ENCODE measurements around the gene SLC38A8.

Gene SLC38A8

GRCh38 chr16:83994087-83994486 lies 48.5 kb downstream of the SLC38A8 start:
- DNase-seq: peak; percentile 83 to 89

- no peak for DNase-seq
Measured at GRCh38 chr16:83992624-83993023, 50.0 kb downstream of the SLC38A8 start.

- no peak for DNase-seq
Measured at GRCh38 chr16:83990492-83990891, 52.1 kb downstream of the SLC38A8 start.

DNA sequence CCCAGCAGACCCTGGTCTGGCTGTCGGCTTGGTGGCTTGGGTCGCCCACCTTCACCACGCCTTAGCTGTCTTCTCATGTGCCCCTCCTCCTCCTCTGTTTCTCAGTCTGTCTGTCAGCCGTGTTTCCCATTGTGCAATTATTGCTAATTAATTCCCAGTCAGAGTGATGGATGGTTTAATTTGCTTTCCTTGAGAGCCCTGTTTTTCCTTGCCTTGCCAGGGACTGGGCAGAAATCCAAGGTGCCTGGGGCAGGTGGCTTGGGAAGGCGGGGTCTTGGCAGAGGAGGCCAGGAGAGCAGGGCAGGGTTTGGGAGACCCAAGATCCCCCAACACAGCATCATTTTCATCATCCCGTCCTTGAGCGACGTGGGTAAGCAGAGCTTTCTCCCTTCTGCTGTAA lies 53.3 kb downstream of the SLC38A8 start:
- no peak for DNase-seq

DNA sequence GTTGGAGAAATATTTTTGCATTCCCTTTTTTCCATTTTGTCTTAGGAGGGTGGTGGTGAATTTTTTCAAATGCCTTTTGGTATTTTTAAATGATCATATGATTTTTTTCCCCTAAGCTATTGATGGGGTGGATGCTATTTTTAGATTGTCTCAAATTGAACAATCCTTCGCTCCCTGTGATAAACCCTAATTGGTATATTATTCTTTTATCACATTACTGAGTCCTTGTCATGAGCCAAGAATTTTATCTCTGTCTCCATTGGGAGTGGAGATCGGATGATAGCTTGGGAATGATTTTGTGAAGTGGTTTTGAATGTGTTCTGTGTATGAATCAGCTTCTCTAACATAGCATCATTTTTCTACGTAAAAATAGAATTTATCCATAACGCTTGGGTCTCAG lies 59.1 kb downstream of the SLC38A8 start:
- DNase-seq: no peak

GRCh38 chr16:83981799-83982198 lies 60.8 kb downstream of the SLC38A8 start:
- no peak for DNase-seq

GRCh38 chr16:83980794-83981193 lies 61.8 kb downstream of the SLC38A8 start:
- no peak for DNase-seq

DNA sequence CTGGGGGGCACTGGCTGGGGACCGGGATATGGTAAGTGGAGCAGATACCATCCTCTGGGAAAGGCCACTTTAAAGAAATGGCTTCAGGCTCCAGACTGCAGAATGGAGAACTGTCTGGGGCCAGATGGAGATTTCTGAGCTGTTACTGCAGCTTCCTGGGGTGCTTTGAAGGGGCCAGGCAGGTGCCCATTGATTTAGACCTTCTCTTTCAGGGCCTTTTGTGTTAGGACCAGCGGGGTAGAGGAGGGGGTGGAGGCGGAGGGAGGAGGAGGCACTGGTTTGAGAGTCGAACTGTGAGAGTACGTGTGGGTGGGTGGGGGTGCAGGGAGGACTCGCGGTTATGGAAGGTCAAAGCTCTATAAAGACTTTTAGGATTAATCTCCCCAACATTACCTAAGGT lies 63.2 kb downstream of the SLC38A8 start:
- DNase-seq: no peak

GRCh38 chr16:83978401-83978904 lies 64.1 kb downstream of the SLC38A8 start:
- no peak for DNase-seq

DNA sequence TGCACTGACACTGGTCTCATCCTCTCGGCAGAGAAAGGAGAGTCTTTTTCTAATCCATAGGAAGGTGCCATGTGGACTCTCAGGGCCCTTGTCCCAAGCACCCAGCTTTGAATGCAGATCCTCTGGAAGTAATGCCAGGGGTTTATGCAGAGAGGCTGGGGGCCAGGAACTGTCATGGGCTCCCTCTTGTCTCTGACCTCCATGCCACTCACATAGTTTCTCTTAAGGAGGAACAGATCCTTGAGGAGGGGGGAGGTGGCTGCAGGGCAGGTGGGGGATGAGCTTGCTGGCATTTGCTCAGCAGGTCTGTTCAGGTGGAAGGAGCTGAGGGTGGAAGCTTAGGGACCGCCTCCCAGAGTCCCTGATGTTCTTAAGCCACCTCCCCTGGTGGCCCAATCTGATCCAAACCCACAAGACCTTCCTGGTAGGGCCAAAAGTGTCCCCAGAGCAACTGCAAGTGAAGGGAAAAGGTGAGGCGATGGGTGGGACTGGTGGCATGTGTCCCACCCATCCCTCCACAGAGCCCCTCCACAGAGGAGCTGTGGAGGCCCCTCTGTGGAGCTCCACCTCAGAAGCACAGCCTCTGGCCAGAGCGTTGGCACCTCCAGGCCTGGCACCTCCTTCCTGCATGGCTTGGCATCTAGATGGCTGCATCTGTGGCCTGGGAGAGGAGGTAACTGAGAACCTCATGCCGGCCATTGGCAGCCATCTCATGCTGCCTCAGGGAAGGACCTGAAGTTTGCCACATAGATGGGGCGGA lies 65.4 kb downstream of the SLC38A8 start:
- DNase-seq: no peak

DNA sequence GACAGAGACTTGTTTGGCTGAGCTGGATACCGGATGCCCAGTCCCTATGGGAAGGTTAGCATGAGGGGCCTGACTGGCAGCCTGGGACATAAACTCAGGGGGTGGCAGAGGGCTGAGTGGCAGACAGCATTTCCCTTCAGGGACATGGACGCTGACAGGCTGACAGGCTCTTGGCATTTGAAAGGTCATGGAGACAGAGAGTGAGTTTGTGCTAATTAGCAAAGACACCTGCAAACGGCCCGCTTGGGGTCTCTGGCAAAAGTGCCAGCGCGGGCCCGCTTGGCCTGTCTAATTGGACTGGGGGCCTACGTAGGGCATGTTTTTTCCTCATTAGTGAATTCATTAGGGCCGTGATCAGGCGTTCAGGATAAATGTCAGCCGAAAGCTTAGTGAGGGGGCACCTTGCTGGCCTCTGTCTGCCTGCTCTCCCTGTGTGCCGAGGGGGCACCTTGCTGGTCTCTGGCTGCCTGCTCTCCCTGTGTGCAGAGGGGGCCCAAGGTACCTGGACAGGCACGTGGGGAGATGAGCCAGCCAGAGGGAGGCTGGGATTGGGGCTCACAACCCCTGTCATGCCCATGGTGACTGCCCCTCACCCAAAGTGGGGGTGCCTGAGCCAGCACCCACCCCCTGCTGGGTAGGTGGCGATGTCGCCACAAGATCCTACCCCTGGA lies 66.9 kb downstream of the SLC38A8 start:
- DNase-seq: no peak

GRCh38 chr16:83974475-83974874 lies 68.1 kb downstream of the SLC38A8 start:
- DNase-seq: no peak

GRCh38 chr16:83973581-83974385 lies 68.8 kb downstream of the SLC38A8 start:
- DNase-seq: no peak

DNA sequence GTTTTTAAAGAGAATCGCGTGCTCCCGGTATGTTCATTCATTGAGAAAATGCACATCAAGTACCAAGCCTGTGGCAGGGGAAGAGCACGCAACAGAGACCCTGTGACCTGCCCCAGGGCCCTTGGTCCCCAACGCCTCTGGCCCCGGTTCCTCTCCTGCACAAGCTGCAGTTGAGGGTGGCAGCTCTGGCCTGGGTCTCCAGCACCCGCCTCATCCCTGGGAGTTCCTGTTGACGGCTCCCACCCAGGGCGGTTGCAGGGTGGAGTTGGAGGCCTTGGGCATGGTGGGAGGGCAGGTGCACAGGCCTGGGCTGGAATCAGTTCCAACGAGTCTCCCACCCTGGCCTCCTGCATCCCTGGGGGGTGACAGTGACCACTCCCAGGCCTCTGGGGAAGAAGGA lies 69.5 kb downstream of the SLC38A8 start:
- DNase-seq: no peak

DNA sequence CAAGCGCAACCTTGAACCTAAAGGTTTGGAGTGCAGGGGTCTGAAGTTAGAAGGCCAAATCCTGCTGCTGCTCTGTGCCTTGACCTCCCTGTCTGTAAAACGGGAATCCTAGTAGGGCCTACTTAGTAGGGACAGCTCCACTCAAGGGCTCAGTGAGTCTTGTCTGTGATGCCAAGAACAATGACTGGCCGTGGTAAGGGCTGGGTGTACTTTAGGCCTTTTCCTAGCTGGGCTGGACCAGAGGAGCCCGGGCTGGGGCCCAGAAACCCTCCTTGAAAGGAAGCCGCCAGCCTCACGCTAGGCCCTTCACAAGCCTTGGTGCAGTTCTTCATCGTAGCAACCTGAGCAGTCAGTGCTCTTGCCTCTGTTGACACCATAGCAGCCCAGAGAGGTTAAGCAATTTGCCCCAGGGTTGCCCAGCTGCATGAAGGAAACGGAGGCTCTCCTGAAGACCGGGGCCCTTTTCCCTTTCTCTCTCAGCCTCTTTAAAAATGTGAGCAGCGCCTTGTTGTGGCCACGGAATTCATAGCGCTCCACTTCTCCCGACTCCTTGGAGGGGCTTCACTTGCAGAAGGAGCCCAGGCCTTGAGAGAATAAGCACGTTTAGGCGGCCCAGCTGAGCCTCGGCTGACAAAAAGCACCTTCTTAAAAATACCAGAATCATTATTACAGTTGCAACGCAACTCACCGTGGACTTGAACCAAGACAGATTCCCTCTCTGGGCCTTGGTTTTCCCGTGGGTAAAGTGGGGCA lies 70.2 kb downstream of the SLC38A8 start:
- no peak for DNase-seq

GRCh38 chr16:83971165-83972130 lies 71.1 kb downstream of the SLC38A8 start:
- DNase-seq: no peak

- no peak for DNase-seq
Measured at GRCh38 chr16:83970430-83970815, 72.2 kb downstream of the SLC38A8 start.

- no peak for DNase-seq
Measured at GRCh38 chr16:83969771-83970429, 72.7 kb downstream of the SLC38A8 start.

DNA sequence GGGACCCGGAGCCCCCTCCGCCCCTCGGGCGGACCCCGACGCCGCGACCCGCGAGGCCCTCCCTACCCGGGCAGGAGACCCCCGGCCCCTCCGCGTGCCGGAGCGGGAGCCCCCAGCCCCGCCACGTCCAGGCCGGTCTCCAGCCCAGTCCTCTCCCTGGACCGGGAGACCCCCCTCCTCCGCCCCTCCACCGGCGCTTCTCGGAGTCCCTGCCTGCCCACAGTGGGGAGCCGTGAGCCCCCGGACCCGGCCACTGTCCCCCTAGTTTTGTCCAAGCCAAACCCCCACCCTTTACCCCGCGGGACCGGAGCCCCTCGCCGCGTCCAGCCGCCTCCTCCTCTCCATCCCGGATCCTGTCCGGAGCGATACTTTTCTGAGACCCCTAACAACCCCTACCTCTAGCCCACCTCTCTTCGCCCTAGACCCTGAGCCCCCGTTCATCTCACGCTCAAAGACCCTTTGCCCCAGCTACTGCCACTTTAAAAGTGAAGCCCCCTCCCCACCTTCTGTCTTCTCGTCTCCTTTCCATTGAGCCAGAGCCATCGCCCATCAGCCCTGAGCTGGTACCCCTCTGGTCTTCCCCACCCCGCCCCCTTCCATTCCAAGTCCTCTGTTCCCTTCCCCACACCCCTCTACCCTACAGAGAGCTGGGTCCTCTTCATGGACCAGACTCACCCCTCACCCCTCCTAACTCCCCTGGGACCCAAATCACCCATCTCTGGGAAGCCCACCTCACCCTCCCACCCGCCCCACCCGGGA lies 73.5 kb downstream of the SLC38A8 start:
- no peak for DNase-seq

- no peak for DNase-seq
Measured at GRCh38 chr16:83968306-83968851, 74.2 kb downstream of the SLC38A8 start.

All from AML-193 (cell line).